ENCODE data around the gene ADPGK. TPM values are rescaled to one million over a fixed set of nuclear protein-coding genes. Genes with fewer than 3 reads are reported as not detected.

ADPGK gene
- total RNA-seq, 1 experiment from 2014 or later = 52.9 TPM

GRCh38 chr15:72792431-72792830, 8.9 kb upstream of the ADPGK start:
- POLR2A ChIA-PET (ENCODE audit: unreplicated experiment) = no interaction called here

GRCh38 chr15:72790302-72790910, 6.8 kb upstream of the ADPGK start:
- no peak overlapping the region for H3K4me3 ChIP-seq (ENCODE audit: low read length)
- no peaks in the 10 kb centered on the region for H4K20me1 ChIP-seq (ENCODE audit: low read length)
- no peak for DNase-seq

More at GRCh38 chr15:72792431-72792830, 8.9 kb upstream of the ADPGK start:
- no peak overlapping the region for H3K9ac ChIP-seq (ENCODE audit: low read length)
- H3K4me2 ChIP-seq (ENCODE audit: low read length) = no peak overlapping the region
- H3K36me3 ChIP-seq (ENCODE audit: low read depth, low read length) = no peaks in the 10 kb centered on the region
- CTCF ChIA-PET = no interaction called here
- no peak for ATAC-seq
- 0 out of 2 replicates have a peak, but pooled peaks cover 3% of the 10 kb centered on the region for H3K4me1 ChIP-seq (ENCODE audit: insufficient read depth, low read length)
- intact Hi-C loops (cut with micrococcal nuclease) = no loop called here
- no peak overlapping the region for H3K27ac ChIP-seq (ENCODE audit: low read length)
- BruUV-seq (replicated peaks) = no TSS peak
- no peak for DNase-seq
- H4K20me1 ChIP-seq (ENCODE audit: low read length) = no peaks in the 10 kb centered on the region
- TF ChIP-seq EZH2phosphoT487 (IDR thresholded peaks at IDR 0.05; ENCODE audit: borderline replicate concordance, low read length) = no peak
- TF ChIP-seq CTCF (conservative IDR thresholded peaks at IDR 0.05; ENCODE audit: low read depth, low read length) = no peak
- no peak for TF ChIP-seq EZH2 (IDR thresholded peaks at IDR 0.05; ENCODE audit: low read length, unreplicated experiment)
- no peaks in the 10 kb centered on the region for H3K9me3 ChIP-seq (ENCODE audit: low read length)
- no peaks in the 10 kb centered on the region for H3F3A ChIP-seq (ENCODE audit: low read length, unreplicated experiment)
- H3K9me2 ChIP-seq (replicated peaks; ENCODE audit: low read length) = no peaks in the 10 kb centered on the region
- no peaks in the 10 kb centered on the region for H3K79me2 ChIP-seq (ENCODE audit: low read length)
- H2AFZ ChIP-seq (ENCODE audit: low read length) = no peak overlapping the region
- peaks cover 33% of the 10 kb centered on the region for H3K27me3 ChIP-seq (ENCODE audit: low read length)
- no peak overlapping the region for H3K4me3 ChIP-seq (ENCODE audit: low read length)

More at GRCh38 chr15:72790302-72790910, 6.8 kb upstream of the ADPGK start:
- Histone ChIP-seq H3K79me2 (ENCODE audit: low read length) (no peaks in the 10 kb centered on the region), H3K9me2 (replicated peaks; ENCODE audit: low read length) (no peaks in the 10 kb centered on the region), H3K4me2 (ENCODE audit: low read length) (no peak overlapping the region), H3K9me3 (ENCODE audit: low read length) (no peaks in the 10 kb centered on the region), H3F3A (ENCODE audit: low read length, unreplicated experiment) (no peaks in the 10 kb centered on the region), H3K9ac (ENCODE audit: low read length) (no peak overlapping the region), H3K4me1 (ENCODE audit: insufficient read depth, low read length) (no peaks in the 10 kb centered on the region), H2AFZ (ENCODE audit: low read length) (no peak overlapping the region), H3K36me3 (ENCODE audit: low read depth, low read length) (no peaks in the 10 kb centered on the region), H3K27ac (ENCODE audit: low read length) (no peak overlapping the region), H3K27me3 (ENCODE audit: low read length) (peaks cover 27% of the 10 kb centered on the region)
- no peak for ATAC-seq
- ChIA-PET CTCF (no interaction called here), POLR2A (ENCODE audit: unreplicated experiment) (no interaction called here)
- no peak for TF ChIP-seq EZH2 (IDR thresholded peaks at IDR 0.05; ENCODE audit: low read length, unreplicated experiment)
- TF ChIP-seq CTCF (conservative IDR thresholded peaks at IDR 0.05; ENCODE audit: low read depth, low read length) = no peak
- TF ChIP-seq EZH2phosphoT487 (IDR thresholded peaks at IDR 0.05; ENCODE audit: borderline replicate concordance, low read length) = no peak
- intact Hi-C loops (cut with micrococcal nuclease) = no loop called here
- no TSS peak for BruUV-seq (replicated peaks)

All from PC-3 (cell line).